SK-N-MC (cell line): ENCODE measurements around the gene SLC15A1.

Experiments
- EZH2 ChIP-seq: fragments of 200-600 bp; sonication (generic); IDR thresholded peaks from one replicate; pipeline ENCODE4 v1.6.1; 2017; ENCODE audit warnings: antibody characterized with exemption
- FOXP2 ChIP-seq: optimal IDR thresholded peaks from 2 replicates; pipeline ENCODE3; 2011; ENCODE audit warnings: mild to moderate bottlenecking, moderate library complexity; ENCODE audit not compliant: insufficient read depth; ENCODE audit errors: extremely low read length, control extremely low read depth
- POLR2AphosphoS5 ChIP-seq: IDR thresholded peaks from 2 replicates; pipeline ENCODE4 v1.6.1; 2012; ENCODE audit warnings: mild to moderate bottlenecking, low read depth, low read length, borderline replicate concordance

- TF ChIP-seq POLR2AphosphoS5, result no peak
- TF ChIP-seq EZH2, result no peak
- TF ChIP-seq FOXP2, result no peak
Measured at GRCh38 chr13:98761986-98762616, 9.6 kb upstream of the SLC15A1 start.
